GM19455 (cell line): ENCODE data around the gene ADM2.
"Not testable (repeated sequence)": the region's sequence is repeated elsewhere in the genome, so short reads cannot be mapped to it uniquely, and the experiment has no call there.

Experiments
- ATAC-seq: cut with Tn5 transposase; IDR thresholded peaks from one replicate; pipeline ENCODE4 v1.9.1; 2021; ENCODE audit not compliant: unreplicated experiment

Gene ADM2

GRCh38 chr22:50505276-50505775, 24.0 kb downstream of the ADM2 start:
- ATAC-seq, result no peak

- no peak for ATAC-seq
These were observed 24.6 kb downstream of the ADM2 start for GRCh38 chr22:50505776-50506610.

- peak; percentile 18 for ATAC-seq
These were observed 25.5 kb downstream of the ADM2 start for GRCh38 chr22:50506611-50507420.

- ATAC-seq, result peak; percentile 55
These were observed 26.2 kb downstream of the ADM2 start, which contains the start of gene LMF2 for GRCh38 chr22:50507421-50507990. Gene LMF2 (minus strand): TSS chr22:50507702. CDS start chr22:50507675, 27 bp downstream.

GRCh38 chr22:50507991-50508884, 26.9 kb downstream of the ADM2 start, which contains the start of gene NCAPH2:
Gene NCAPH2 (plus strand): TSS chr22:50508224. CDS start chr22:50508338, 114 bp downstream.
- peak; percentile 51 for ATAC-seq

GRCh38 chr22:50508897-50509296, 27.6 kb downstream of the ADM2 start:
- ATAC-seq, result no peak

GRCh38 chr22:50513175-50513574, 31.8 kb downstream of the ADM2 start:
- no peak for ATAC-seq

- ATAC-seq, result no peak
These were observed 34.7 kb downstream of the ADM2 start for GRCh38 chr22:50516068-50516467.

- no peak for ATAC-seq
These were observed 35.5 kb downstream of the ADM2 start for GRCh38 chr22:50516891-50517290.

GRCh38 chr22:50517495-50518260, 36.3 kb downstream of the ADM2 start:
- ATAC-seq, result no peak

GRCh38 chr22:50518606-50519005, 37.3 kb downstream of the ADM2 start:
- ATAC-seq, result no peak

GRCh38 chr22:50519151-50519550, 37.8 kb downstream of the ADM2 start:
- ATAC-seq, result no peak

GRCh38 chr22:50520184-50520583, 38.8 kb downstream of the ADM2 start:
- ATAC-seq, result not testable (repeated sequence)

- ATAC-seq, result no peak
These were observed 39.6 kb downstream of the ADM2 start for GRCh38 chr22:50520826-50521453.

GRCh38 chr22:50521710-50522109, 40.4 kb downstream of the ADM2 start:
- ATAC-seq, result no peak

- no peak for ATAC-seq
These were observed 41.0 kb downstream of the ADM2 start for GRCh38 chr22:50522208-50522805.

- ATAC-seq, result no peak
These were observed 41.6 kb downstream of the ADM2 start for GRCh38 chr22:50522806-50523438.

- no peak for ATAC-seq
These were observed 42.1 kb downstream of the ADM2 start for GRCh38 chr22:50523458-50523805.
